ENCODE results near the gene ARMH3. TPM values are rescaled to one million over a fixed set of nuclear protein-coding genes. Genes with fewer than 3 reads are reported as not detected.
A peak's percentile ranks its signal among the peaks of the same experiment; 100 is the strongest.
"Not testable (repeated sequence)": the region's sequence is repeated elsewhere in the genome, so short reads cannot be mapped to it uniquely, and the experiment has no call there.

ARMH3 gene
- total RNA-seq, 1 donor = 13.6 TPM

DNA sequence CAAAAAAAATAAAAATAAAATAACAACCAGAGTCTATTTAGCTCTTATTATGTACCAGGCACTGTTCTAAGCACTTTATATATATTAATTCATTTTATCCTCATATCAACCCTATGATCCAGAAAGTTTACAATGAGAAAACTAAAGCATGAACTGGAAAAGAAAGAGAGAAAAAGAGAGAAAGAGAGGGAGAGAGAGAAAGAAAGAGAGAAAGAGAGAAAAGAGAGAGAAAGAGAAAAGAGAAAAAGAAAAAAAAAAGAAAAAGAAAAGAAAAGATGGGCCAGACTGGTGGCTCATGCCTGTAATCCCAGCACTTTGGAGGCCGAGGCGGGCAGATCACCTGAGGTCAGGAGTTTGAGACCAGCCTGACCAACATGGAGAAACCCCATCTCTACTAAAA is 9.9 kb downstream of the ARMH3 start:
- no peak overlapping the region for H3K4me3 ChIP-seq (ENCODE audit: low read depth, low read length)
- TF ChIP-seq CTCF (IDR thresholded peaks at IDR 0.05; ENCODE audit: insufficient read depth, low read length) = no peak

DNA sequence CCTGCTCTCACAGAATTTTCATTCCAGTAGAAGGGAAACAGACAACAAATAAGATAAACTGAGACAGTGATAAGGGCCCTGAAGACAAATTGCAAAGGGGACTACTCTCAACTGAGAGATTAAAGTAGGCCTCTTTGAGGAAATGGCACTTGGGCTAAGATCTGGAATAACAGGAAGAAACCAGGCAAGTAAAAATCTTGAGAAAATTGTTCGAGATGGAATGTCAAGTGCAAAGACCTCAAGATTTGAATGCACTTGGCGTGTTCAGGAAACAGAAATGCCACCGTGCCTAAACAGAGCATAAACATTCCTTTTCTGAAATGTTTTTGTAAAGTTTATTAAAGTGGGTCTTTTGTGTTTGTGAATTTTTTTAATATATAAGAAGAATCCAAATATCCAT is 10.7 kb downstream of the ARMH3 start:
- H3K4me3 ChIP-seq (ENCODE audit: low read depth, low read length) = no peak overlapping the region
- no peak for DNase-seq (ENCODE audit: low read depth)
- TF ChIP-seq CTCF (IDR thresholded peaks at IDR 0.05; ENCODE audit: insufficient read depth, low read length) = no peak

More for the DNA sequence above, 9.9 kb downstream of the ARMH3 start:
- DNase-seq (ENCODE audit: low read depth) = no peak

DNA sequence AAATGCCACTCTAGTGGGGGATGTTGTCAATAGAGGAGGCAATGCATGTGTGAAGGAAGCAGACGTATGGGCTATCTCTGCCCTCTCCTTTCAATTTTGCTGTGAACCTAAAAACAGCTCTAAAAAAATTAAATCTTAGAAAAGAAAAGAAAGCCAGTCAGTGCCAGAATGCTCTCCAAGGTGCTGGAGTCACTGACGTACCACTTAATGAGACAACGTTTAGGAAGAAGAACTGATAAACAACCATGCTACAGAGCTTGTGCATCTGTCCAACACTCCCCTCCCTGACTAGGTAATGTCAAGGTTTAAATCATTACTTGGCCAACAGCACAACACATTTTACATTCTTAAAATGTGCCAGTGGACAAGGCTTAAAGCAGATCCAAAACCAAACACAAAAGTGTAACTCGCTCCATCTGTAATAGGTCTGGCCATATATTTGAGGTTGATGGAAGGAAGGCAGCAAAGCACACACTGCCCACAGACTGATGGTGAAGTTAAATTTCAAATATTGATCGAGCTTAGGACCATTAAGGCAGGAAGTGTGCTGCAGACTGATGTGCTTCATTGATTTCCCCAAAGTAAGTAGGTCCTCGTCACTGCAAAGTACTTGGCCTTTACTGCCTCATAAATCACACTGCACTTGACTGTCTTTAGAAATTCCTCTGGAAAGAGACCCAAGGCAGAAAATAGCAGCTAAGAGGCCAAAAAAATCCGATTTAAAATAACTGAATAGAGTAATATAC is 15.5 kb downstream of the ARMH3 start:
- peak; percentile 20 for DNase-seq (ENCODE audit: low read depth)

DNA sequence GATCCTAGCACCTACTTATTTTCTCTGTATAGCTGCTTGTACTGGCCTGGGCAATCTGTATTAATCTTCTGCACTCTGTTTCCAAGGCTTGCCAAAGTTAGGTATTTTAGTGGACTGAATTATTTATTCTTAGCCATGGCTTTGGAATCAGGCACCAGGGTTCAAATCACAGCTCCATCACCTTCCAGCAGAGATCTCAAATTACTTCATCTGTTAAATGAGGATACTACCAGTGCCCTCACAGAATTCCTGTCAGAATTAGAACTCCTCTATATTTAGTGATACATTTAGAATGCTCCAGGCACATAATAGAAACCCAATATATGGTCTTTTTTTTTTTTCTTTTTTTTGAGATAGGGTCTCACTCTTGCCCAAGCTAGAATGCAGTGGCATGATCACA is 17.6 kb downstream of the ARMH3 start:
- DNase-seq (ENCODE audit: low read depth) = no peak
- no peak for TF ChIP-seq CTCF (IDR thresholded peaks at IDR 0.05; ENCODE audit: insufficient read depth, low read length)

More for the DNA sequence above, 15.5 kb downstream of the ARMH3 start:
- no peak for TF ChIP-seq CTCF (IDR thresholded peaks at IDR 0.05; ENCODE audit: insufficient read depth, low read length)
- H3K4me3 ChIP-seq (ENCODE audit: low read depth, low read length) = no peak overlapping the region

GRCh38 chr10:102035807-102036206 is 20.2 kb downstream of the ARMH3 start:
- H3K4me3 ChIP-seq (ENCODE audit: low read depth, low read length); DNase-seq (ENCODE audit: low read depth): not testable (repeated sequence)

More for the DNA sequence above, 17.6 kb downstream of the ARMH3 start:
- no peak overlapping the region for H3K4me3 ChIP-seq (ENCODE audit: low read depth, low read length)

DNA sequence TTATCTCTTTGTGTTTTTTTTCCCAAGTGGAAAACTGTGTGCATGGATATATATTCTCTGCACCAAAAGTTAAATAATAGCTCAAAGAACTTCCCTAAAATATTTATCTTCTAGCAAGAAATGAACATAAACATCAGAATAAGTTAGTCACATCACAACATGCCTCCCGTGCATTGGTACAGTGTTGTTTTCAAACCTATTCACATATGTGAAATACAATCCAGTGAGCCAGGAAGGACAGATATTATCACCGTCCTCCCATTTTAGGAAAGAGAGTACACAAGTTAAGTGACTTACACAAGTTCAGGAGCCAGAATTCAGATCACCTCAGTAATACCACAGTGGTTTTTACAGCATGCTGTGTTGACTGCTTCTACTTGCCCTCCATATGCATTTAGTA is 22.2 kb downstream of the ARMH3 start:
- DNase-seq (ENCODE audit: low read depth) = no peak
- no peak for TF ChIP-seq CTCF (IDR thresholded peaks at IDR 0.05; ENCODE audit: insufficient read depth, low read length)
- H3K4me3 ChIP-seq (ENCODE audit: low read depth, low read length) = no peak overlapping the region

DNA sequence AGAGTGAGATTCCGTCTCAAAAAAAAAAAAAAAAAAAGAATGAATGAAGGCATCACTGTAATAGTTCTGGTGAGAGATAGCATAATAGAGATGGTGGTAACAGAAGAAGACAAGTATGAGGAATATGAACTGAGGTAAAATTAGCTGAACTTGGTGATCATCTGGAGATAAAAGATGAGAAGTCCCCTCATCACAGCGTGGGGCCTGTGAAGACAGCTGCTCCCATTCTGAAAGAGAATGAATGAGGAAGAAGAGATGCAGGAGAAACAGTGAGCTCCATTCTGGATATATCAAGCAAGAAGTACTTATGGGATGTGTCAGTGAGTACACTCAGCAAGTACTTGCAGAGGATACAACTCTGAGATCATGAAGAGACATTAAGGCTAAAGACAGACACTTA is 28.7 kb downstream of the ARMH3 start:
- no peak for TF ChIP-seq CTCF (IDR thresholded peaks at IDR 0.05; ENCODE audit: insufficient read depth, low read length)
- no peak overlapping the region for H3K4me3 ChIP-seq (ENCODE audit: low read depth, low read length)
- no peak for DNase-seq (ENCODE audit: low read depth)
